Retinal pigment epithelial cell (primary cell): ENCODE results near the gene NAA38.
A peak's percentile ranks its signal among the peaks of the same experiment; 100 is the strongest.

Experiments
- DNase-seq: peaks from one replicate; pipeline ENCODE4 v3.0.0-alpha.2; 2010; ENCODE audit warnings: low read depth
- H3K4me3 ChIP-seq: 2 replicates; pipeline ENCODE4 v1.5.1; 2011; ENCODE audit warnings: mild to moderate bottlenecking, low read length, control low read depth, moderate library complexity
- CTCF ChIP-seq: conservative IDR thresholded peaks from 2 replicates; pipeline ENCODE4 v1.5.1; 2011; ENCODE audit warnings: low read depth, low read length, control low read depth, inconsistent platforms

Gene NAA38

GRCh38 chr17:7838090-7839075 lies 19.0 kb downstream of the NAA38 start:
- TF ChIP-seq CTCF: no peak
- no peak for DNase-seq
- peak overlapping the region; percentile 64 for H3K4me3 ChIP-seq

- no peak for DNase-seq
Measured at GRCh38 chr17:7837408-7838088, 19.8 kb downstream of the NAA38 start.

GRCh38 chr17:7836596-7837407 lies 20.6 kb downstream of the NAA38 start:
- peak overlapping the region; percentile 64 for H3K4me3 ChIP-seq

More at GRCh38 chr17:7837408-7838088, 19.8 kb downstream of the NAA38 start:
- TF ChIP-seq CTCF: no peak
- peak overlapping the region; percentile 64 for H3K4me3 ChIP-seq

GRCh38 chr17:7835814-7836595 lies 21.4 kb downstream of the NAA38 start:
- H3K4me3 ChIP-seq: peak overlapping the region; percentile 64
- DNase-seq: no peak
- TF ChIP-seq CTCF: no peak

More at GRCh38 chr17:7836596-7837407, 20.6 kb downstream of the NAA38 start:
- DNase-seq: peak; percentile 81
- no peak for TF ChIP-seq CTCF

- peak overlapping the region; percentile 64 for H3K4me3 ChIP-seq
- peak; percentile 82 for TF ChIP-seq CTCF
- DNase-seq: peak; percentile 96
Measured at GRCh38 chr17:7834957-7835813, 22.2 kb downstream of the NAA38 start.
